PC-9 (cell line): ENCODE data around the gene SPATA21.

ENCODE experiments used
- CTCF ChIP-seq: fragments of 200-600 bp; sonication (generic); conservative IDR thresholded peaks from 2 replicates; pipeline ENCODE4 v1.6.1; 2017; ENCODE audit warnings: mixed run types, antibody characterized with exemption, mild to moderate bottlenecking, moderate library complexity
- EZH2 ChIP-seq: fragments of 200-600 bp; sonication (generic); IDR thresholded peaks from 2 replicates; pipeline ENCODE4 v1.8.0; 2017; ENCODE audit warnings: antibody characterized with exemption, low read depth

- no peak for TF ChIP-seq EZH2
- no peak for TF ChIP-seq CTCF
Observed at GRCh38 chr1:16383888-16384287, 53.3 kb downstream of the SPATA21 start.
